NCI-H2029 treated with DMSO at 0.1 percent for 48 hours (cell line): ENCODE results near the gene TBCB.
"Not testable (repeated sequence)": the region's sequence is repeated elsewhere in the genome, so short reads cannot be mapped to it uniquely, and the experiment has no call there.

ENCODE experiments used
- DNase-seq: peaks from one replicate; lab custom pipeline; 2025; lab: John Stamatoyannopoulos, UW

TBCB gene

GRCh38 chr19:36115453-36116343 lies at the start of gene TBCB:
Gene TBCB, plus strand, starts transcription at chr19:36115468. Its CDS starts 93 bp downstream, at chr19:36115561.
- no peak for DNase-seq

- no peak for DNase-seq
Observed at GRCh38 chr19:36067681-36068080, 47.6 kb upstream of the TBCB start.

GRCh38 chr19:36068810-36069499 lies 46.3 kb upstream of the TBCB start:
- DNase-seq, result not testable (repeated sequence)

GRCh38 chr19:36072081-36072480 lies 43.2 kb upstream of the TBCB start:
- DNase-seq, result no peak

- DNase-seq, result no peak
Observed at GRCh38 chr19:36073121-36073876, 42.0 kb upstream of the TBCB start.

- DNase-seq, result no peak
Observed at GRCh38 chr19:36079389-36079945, 35.8 kb upstream of the TBCB start.

GRCh38 chr19:36081385-36081784 lies 33.9 kb upstream of the TBCB start:
- DNase-seq, result no peak

- DNase-seq, result no peak
Observed at GRCh38 chr19:36081894-36082293, 33.4 kb upstream of the TBCB start.

GRCh38 chr19:36082916-36083315 lies 32.4 kb upstream of the TBCB start:
- DNase-seq, result no peak

GRCh38 chr19:36084231-36085009 lies 30.8 kb upstream of the TBCB start:
- DNase-seq, result no peak

- DNase-seq, result no peak
Observed at GRCh38 chr19:36086326-36086725, 28.9 kb upstream of the TBCB start.

GRCh38 chr19:36089847-36090246 lies 25.4 kb upstream of the TBCB start:
- DNase-seq, result no peak

GRCh38 chr19:36090910-36091695 lies 24.2 kb upstream of the TBCB start:
- DNase-seq, result no peak

- no peak for DNase-seq
Observed at GRCh38 chr19:36092566-36092965, 22.7 kb upstream of the TBCB start.

- no peak for DNase-seq
Observed at GRCh38 chr19:36093146-36093662, 22.1 kb upstream of the TBCB start.

GRCh38 chr19:36093687-36094086 lies 21.6 kb upstream of the TBCB start:
- DNase-seq, result no peak

- DNase-seq, result no peak
Observed at GRCh38 chr19:36097036-36097435, 18.2 kb upstream of the TBCB start.

GRCh38 chr19:36099166-36099785 lies 16.0 kb upstream of the TBCB start:
- no peak for DNase-seq

GRCh38 chr19:36100476-36100875 lies 14.8 kb upstream of the TBCB start:
- no peak for DNase-seq
